Ishikawa (cell line): Measurements from ENCODE around the gene KLHL5.

ENCODE experiments used
- CEBPB ChIP-seq: IDR thresholded peaks from 2 replicates; pipeline ENCODE4 v1.6.1; 2012
- CREB1 ChIP-seq: IDR thresholded peaks from 2 replicates; pipeline ENCODE4 v1.6.1; 2012; ENCODE audit warnings: low read depth
- EP300 ChIP-seq: IDR thresholded peaks from 2 replicates; pipeline ENCODE4 v1.6.1; 2012; ENCODE audit warnings: borderline replicate concordance
- FOXM1 ChIP-seq: IDR thresholded peaks from 2 replicates; pipeline ENCODE4 v1.6.1; 2012; ENCODE audit warnings: low read depth, borderline replicate concordance
- RAD21 ChIP-seq: IDR thresholded peaks from 2 replicates; pipeline ENCODE4 v1.6.1; 2012; ENCODE audit warnings: low read depth
- TAF1 ChIP-seq: IDR thresholded peaks from 2 replicates; pipeline ENCODE4 v1.6.1; 2012; ENCODE audit warnings: low read depth, mild to moderate bottlenecking
- TCF12 ChIP-seq: IDR thresholded peaks from 2 replicates; pipeline ENCODE4 v1.6.1; 2012; ENCODE audit warnings: low read depth
- TEAD4 ChIP-seq: IDR thresholded peaks from 2 replicates; pipeline ENCODE4 v1.6.1; 2012
- YY1 ChIP-seq: IDR thresholded peaks from 2 replicates; pipeline ENCODE4 v1.6.1; 2012; ENCODE audit warnings: low read depth
- TF ChIP-seq, protein P1 (sequence below): IDR thresholded peaks from 2 replicates; pipeline ENCODE4 v1.6.1; 2012; ENCODE audit warnings: low read depth, mild to moderate bottlenecking
- TF ChIP-seq, protein P2 (sequence below): IDR thresholded peaks from 2 replicates; pipeline ENCODE4 v1.6.1; 2012
- TF ChIP-seq, protein P3 (sequence below): IDR thresholded peaks from 2 replicates; pipeline ENCODE4 v1.6.1; 2012

- no peak for TF ChIP-seq TEAD4
- no peak for TF ChIP-seq CEBPB
- TF ChIP-seq RAD21, result no peak
- TF ChIP-seq, protein P1, sequence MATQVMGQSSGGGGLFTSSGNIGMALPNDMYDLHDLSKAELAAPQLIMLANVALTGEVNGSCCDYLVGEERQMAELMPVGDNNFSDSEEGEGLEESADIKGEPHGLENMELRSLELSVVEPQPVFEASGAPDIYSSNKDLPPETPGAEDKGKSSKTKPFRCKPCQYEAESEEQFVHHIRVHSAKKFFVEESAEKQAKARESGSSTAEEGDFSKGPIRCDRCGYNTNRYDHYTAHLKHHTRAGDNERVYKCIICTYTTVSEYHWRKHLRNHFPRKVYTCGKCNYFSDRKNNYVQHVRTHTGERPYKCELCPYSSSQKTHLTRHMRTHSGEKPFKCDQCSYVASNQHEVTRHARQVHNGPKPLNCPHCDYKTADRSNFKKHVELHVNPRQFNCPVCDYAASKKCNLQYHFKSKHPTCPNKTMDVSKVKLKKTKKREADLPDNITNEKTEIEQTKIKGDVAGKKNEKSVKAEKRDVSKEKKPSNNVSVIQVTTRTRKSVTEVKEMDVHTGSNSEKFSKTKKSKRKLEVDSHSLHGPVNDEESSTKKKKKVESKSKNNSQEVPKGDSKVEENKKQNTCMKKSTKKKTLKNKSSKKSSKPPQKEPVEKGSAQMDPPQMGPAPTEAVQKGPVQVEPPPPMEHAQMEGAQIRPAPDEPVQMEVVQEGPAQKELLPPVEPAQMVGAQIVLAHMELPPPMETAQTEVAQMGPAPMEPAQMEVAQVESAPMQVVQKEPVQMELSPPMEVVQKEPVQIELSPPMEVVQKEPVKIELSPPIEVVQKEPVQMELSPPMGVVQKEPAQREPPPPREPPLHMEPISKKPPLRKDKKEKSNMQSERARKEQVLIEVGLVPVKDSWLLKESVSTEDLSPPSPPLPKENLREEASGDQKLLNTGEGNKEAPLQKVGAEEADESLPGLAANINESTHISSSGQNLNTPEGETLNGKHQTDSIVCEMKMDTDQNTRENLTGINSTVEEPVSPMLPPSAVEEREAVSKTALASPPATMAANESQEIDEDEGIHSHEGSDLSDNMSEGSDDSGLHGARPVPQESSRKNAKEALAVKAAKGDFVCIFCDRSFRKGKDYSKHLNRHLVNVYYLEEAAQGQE, result no peak
- no peak for TF ChIP-seq CREB1
- TF ChIP-seq EP300, result no peak
- TF ChIP-seq TAF1, result no peak
- TF ChIP-seq, protein P2, sequence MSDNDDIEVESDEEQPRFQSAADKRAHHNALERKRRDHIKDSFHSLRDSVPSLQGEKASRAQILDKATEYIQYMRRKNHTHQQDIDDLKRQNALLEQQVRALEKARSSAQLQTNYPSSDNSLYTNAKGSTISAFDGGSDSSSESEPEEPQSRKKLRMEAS, result no peak
- no peak for TF ChIP-seq YY1
- TF ChIP-seq TCF12, result no peak
- no peak for TF ChIP-seq FOXM1
- TF ChIP-seq, protein P3, sequence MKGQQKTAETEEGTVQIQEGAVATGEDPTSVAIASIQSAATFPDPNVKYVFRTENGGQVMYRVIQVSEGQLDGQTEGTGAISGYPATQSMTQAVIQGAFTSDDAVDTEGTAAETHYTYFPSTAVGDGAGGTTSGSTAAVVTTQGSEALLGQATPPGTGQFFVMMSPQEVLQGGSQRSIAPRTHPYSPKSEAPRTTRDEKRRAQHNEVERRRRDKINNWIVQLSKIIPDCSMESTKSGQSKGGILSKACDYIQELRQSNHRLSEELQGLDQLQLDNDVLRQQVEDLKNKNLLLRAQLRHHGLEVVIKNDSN, result no peak
These were observed 15.8 kb upstream of the KLHL5 start for GRCh38 chr4:39046249-39046648.
